H9 (cell line): ENCODE results near the gene ALOX5AP. TPM values are rescaled to one million over a fixed set of nuclear protein-coding genes. Genes with fewer than 3 reads are reported as not detected.

Source experiments
- DNase-seq: peaks from one replicate; pipeline ENCODE4 v3.0.0-alpha.2; 2017
- H2AFZ ChIP-seq: one replicate; pipeline ENCODE4 v1.6.1; 2013; ENCODE audit warnings: mild to moderate bottlenecking, low read length, control low read depth, moderate library complexity
- H2AK5ac ChIP-seq: 2 replicates; pipeline ENCODE4 v1.6.1; 2013; ENCODE audit warnings: low read length, control low read depth, mixed read lengths; ENCODE audit not compliant: insufficient read length
- H2BK120ac ChIP-seq: one replicate; pipeline ENCODE4 v1.6.1; 2013; ENCODE audit warnings: low read depth, mild to moderate bottlenecking, low read length, control low read depth, inconsistent platforms; ENCODE audit not compliant: poor library complexity, severe bottlenecking
- H2BK12ac ChIP-seq: 2 replicates; pipeline ENCODE4 v1.6.1; 2013; ENCODE audit warnings: low read length, control low read depth, mixed read lengths, low read depth; ENCODE audit not compliant: insufficient read length
- H2BK15ac ChIP-seq: 2 replicates; pipeline ENCODE4 v1.6.1; 2013; ENCODE audit warnings: low read depth, low read length, control low read depth
- H2BK20ac ChIP-seq: one replicate; pipeline ENCODE4 v1.6.1; 2013; ENCODE audit warnings: low read depth, mild to moderate bottlenecking, low read length, control low read depth, inconsistent platforms; ENCODE audit not compliant: poor library complexity, severe bottlenecking
- H2BK5ac ChIP-seq: 2 replicates; pipeline ENCODE4 v1.6.1; 2013; ENCODE audit warnings: low read length, control low read depth, mixed read lengths; ENCODE audit not compliant: insufficient read length
- H3K14ac ChIP-seq: 2 replicates; pipeline ENCODE4 v1.6.1; 2013; ENCODE audit warnings: low read length, control low read depth; ENCODE audit not compliant: insufficient read depth
- H3K18ac ChIP-seq: 2 replicates; pipeline ENCODE4 v1.6.1; 2013; ENCODE audit warnings: low read depth, mild to moderate bottlenecking, mixed read lengths, low read length, control low read depth; ENCODE audit not compliant: insufficient read length
- H3K23ac ChIP-seq: 2 replicates; pipeline ENCODE4 v1.6.1; 2013; ENCODE audit warnings: low read length, control low read depth, mixed read lengths, low read depth; ENCODE audit not compliant: insufficient read length
- H3K23me2 ChIP-seq: 2 replicates; pipeline ENCODE4 v1.6.1; 2013; ENCODE audit warnings: low read depth, mild to moderate bottlenecking, mixed read lengths, low read length, control low read depth; ENCODE audit not compliant: insufficient read length, poor library complexity, severe bottlenecking
- H3K27ac ChIP-seq: 2 replicates; pipeline ENCODE4 v1.5.1; 2013; ENCODE audit warnings: low read length, control low read depth, mixed read lengths, low read depth; ENCODE audit not compliant: insufficient read length
- H3K27me3 ChIP-seq: 2 replicates; pipeline ENCODE4 v1.6.1; 2013; ENCODE audit warnings: low read length, control low read depth, inconsistent platforms; ENCODE audit not compliant: insufficient read depth
- H3K4ac ChIP-seq: 2 replicates; pipeline ENCODE4 v1.6.1; 2013; ENCODE audit warnings: low read depth, mild to moderate bottlenecking, control low read depth, inconsistent platforms, low read length, moderate library complexity
- H3K4me1 ChIP-seq: 2 replicates; pipeline ENCODE4 v1.6.1; 2013; ENCODE audit warnings: low read length, control low read depth, inconsistent platforms; ENCODE audit not compliant: insufficient read depth
- H3K4me2 ChIP-seq: 2 replicates; pipeline ENCODE4 v1.6.1; 2013; ENCODE audit warnings: low read length, control low read depth, mixed read lengths; ENCODE audit not compliant: insufficient read length, insufficient read depth
- H3K56ac ChIP-seq: 2 replicates; pipeline ENCODE4 v1.6.1; 2013; ENCODE audit warnings: low read depth, mild to moderate bottlenecking, mixed read lengths, low read length, control low read depth; ENCODE audit not compliant: insufficient read length
- H3K79me1 ChIP-seq: 2 replicates; pipeline ENCODE4 v1.6.1; 2013; ENCODE audit warnings: low read depth, mild to moderate bottlenecking, moderate library complexity, low read length, control low read depth, inconsistent platforms; ENCODE audit not compliant: insufficient read depth, poor library complexity, severe bottlenecking
- H3K79me2 ChIP-seq: 2 replicates; pipeline ENCODE4 v1.6.1; 2013; ENCODE audit warnings: low read length, control low read depth, inconsistent platforms; ENCODE audit not compliant: insufficient read depth
- H3K9ac ChIP-seq: 2 replicates; pipeline ENCODE4 v1.6.1; 2013; ENCODE audit warnings: low read length, control low read depth, mixed read lengths; ENCODE audit not compliant: insufficient read length; ENCODE audit errors: extremely low read depth
- H3K9me3 ChIP-seq: one replicate; pipeline ENCODE4 v1.6.1; 2013; ENCODE audit warnings: low read depth, low read length, inconsistent platforms; ENCODE audit not compliant: control insufficient read depth
- H3T11ph ChIP-seq: one replicate; pipeline ENCODE4 v1.6.1; 2013; ENCODE audit warnings: mild to moderate bottlenecking, low read length, control low read depth, inconsistent platforms
- H4K20me1 ChIP-seq: one replicate; pipeline ENCODE4 v1.6.1; 2013; ENCODE audit not compliant: control insufficient read depth, insufficient read length, insufficient read depth
- H4K5ac ChIP-seq: 2 replicates; pipeline ENCODE4 v1.6.1; 2013; ENCODE audit warnings: low read depth, mild to moderate bottlenecking, mixed read lengths, low read length, control low read depth; ENCODE audit not compliant: insufficient read length
- H4K8ac ChIP-seq: replicated peaks from 2 replicates; pipeline ENCODE4 v1.6.1; 2013; ENCODE audit warnings: low read length, control low read depth, mixed read lengths, low read depth; ENCODE audit not compliant: insufficient read length
- H4K91ac ChIP-seq: 2 replicates; pipeline ENCODE4 v1.6.1; 2013; ENCODE audit warnings: low read depth, mild to moderate bottlenecking, moderate library complexity, mixed read lengths, low read length, control low read depth; ENCODE audit not compliant: insufficient read length
- H3K27ac Mint-ChIP-seq, 3 experiments: 2 replicates in 2 of 3; 3 replicates in 1 of 3; pipeline ENCODE4 v1.8.0; 2020 to 2021; ENCODE audit warnings: mixed read lengths in 3 of 3, mild to moderate bottlenecking in 1 of 3, moderate library complexity in 1 of 3
- H3K27me3 Mint-ChIP-seq: 2 replicates; pipeline ENCODE4 v1.8.0; 2021; ENCODE audit warnings: low read depth, mild to moderate bottlenecking, moderate library complexity, mixed read lengths
- H3K36me3 Mint-ChIP-seq, 3 experiments: 2 replicates in 2 of 3; 3 replicates in 1 of 3; pipeline ENCODE4 v1.8.0; 2020 to 2021; ENCODE audit warnings: low read depth in 3 of 3, mixed read lengths in 3 of 3; ENCODE audit not compliant: insufficient read depth in 1 of 3
- H3K4me1 Mint-ChIP-seq, 2 experiments: 2 replicates each; pipeline ENCODE4 v1.8.0; 2020; ENCODE audit warnings: mixed read lengths in 2 of 2
- H3K4me3 Mint-ChIP-seq, 2 experiments: 2 replicates in 1 of 2; 3 replicates in 1 of 2; pipeline ENCODE4 v1.8.0; 2020 to 2021; ENCODE audit warnings: mild to moderate bottlenecking in 2 of 2, mixed read lengths in 2 of 2, moderate library complexity in 1 of 2
- H3K9me3 Mint-ChIP-seq, 2 experiments: 2 replicates in 1 of 2; 3 replicates in 1 of 2; pipeline ENCODE4 v1.8.0; 2020; ENCODE audit warnings: mild to moderate bottlenecking in 2 of 2, mixed read lengths in 2 of 2, moderate library complexity in 1 of 2
- CTCF ChIP-seq: fragments of 200-600 bp; sonication (generic); conservative IDR thresholded peaks from 3 replicates; pipeline ENCODE4 v1.8.0; 2021; ENCODE audit warnings: antibody characterized with exemption, mild to moderate bottlenecking
- WGBS: extraction: QIAGEN DNeasy Blood & Tissue Kit; methylation state at CpG from one replicate; pipeline ENCODE4 v1.1.7; 2013; ENCODE audit warnings: missing lambda C conversion rate, low lambda C conversion rate, mixed read lengths; ENCODE audit not compliant: insufficient read length; ENCODE audit errors: extremely low coverage; 5-methylcytosine and 5-hydroxymethylcytosine counted together
- total RNA-seq: library from RNA; stranded (reverse); gene quantifications from 2 replicates; pipeline ENCODE4 v1.2.1, GENCODE V29; 2021

Gene ALOX5AP
- total RNA-seq, 1 experiment from 2014 or later: not detected

DNA sequence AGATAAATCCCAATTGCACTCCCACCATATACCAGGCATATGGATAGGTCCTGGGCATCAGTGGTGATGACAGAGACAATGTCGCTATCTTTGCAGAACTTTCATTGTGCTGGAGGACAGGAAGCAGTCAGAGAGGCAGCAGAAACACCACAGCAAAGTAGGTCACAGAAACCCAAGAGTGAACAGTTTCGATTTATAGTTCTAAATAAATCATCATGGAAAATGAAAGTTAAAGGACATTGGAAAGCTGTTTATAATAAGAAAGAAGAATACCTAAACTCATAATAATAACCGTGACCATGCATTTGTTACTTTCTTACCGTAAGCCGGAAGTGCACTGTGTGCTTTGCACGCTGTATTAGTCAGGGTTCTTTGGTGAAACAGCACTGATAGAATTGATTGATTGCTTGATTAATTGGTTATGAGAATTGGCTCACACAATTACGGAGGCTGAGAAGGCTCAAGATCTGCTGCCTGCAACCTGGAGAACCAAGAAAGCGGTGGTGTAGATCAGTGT, 38.9 kb downstream of the ALOX5AP start:
- Histone ChIP-seq H3K23ac (no peak overlapping the region), H3K4me2 (no peak overlapping the region), H2AFZ (no peak overlapping the region), H2BK20ac (no peak overlapping the region), H3K9me3 (no peaks in the 10 kb centered on the region), H2BK15ac (no peak overlapping the region), H3K14ac (no peak overlapping the region), H4K20me1 (no peaks in the 10 kb centered on the region), H3T11ph (no peak overlapping the region), H4K91ac (no peak overlapping the region), H3K27ac (no peak overlapping the region), H4K5ac (no peak overlapping the region), H3K56ac (no peak overlapping the region), H4K8ac (no peak overlapping the region), H3K4me1 (no peaks in the 10 kb centered on the region), H3K9ac (no peak overlapping the region), H3K4ac (no peak overlapping the region), H2BK120ac (no peak overlapping the region), H3K18ac (no peak overlapping the region), H3K79me1 (no peaks in the 10 kb centered on the region), H3K79me2 (no peaks in the 10 kb centered on the region), H2BK12ac (no peak overlapping the region), H2BK5ac (no peak overlapping the region), H2AK5ac (no peak overlapping the region), H3K27me3 (no peaks in the 10 kb centered on the region), H3K23me2 (no peaks in the 10 kb centered on the region)
- DNase-seq: no peak
- H3K27me3 Mint-ChIP-seq: no peaks in the 10 kb centered on the region
- H3K36me3 Mint-ChIP-seq: no peaks in the 10 kb centered on the region
- peaks cover 17% of the 10 kb centered on the region in 2 experiments for H3K4me1 Mint-ChIP-seq
- H3K9me3 Mint-ChIP-seq: no peaks in the 10 kb centered on the region; a peak in 1 of 5 replicates
- no peak overlapping the region for H3K4me3 Mint-ChIP-seq
- no peak for TF ChIP-seq CTCF
- no CpG with 5 or more reads among the region's 8 CpGs for WGBS
- no peak overlapping the region for H3K27ac Mint-ChIP-seq
